NCI-H1092 treated with DMSO at 0.1 percent for 48 hours (cell line): ENCODE data around the gene IFITM10.

Experiments used
- DNase-seq: peaks from one replicate; lab custom pipeline; 2025; lab: John Stamatoyannopoulos, UW

Gene IFITM10

GRCh38 chr11:1763796-1764661, 13.6 kb upstream of the IFITM10 start, which contains the start of gene CTSD:
CTSD (minus strand) TSS chr11:1763927; CDS start chr11:1763859, 68 bp downstream.
- DNase-seq = peak; percentile 72

GRCh38 chr11:1763336-1763795, 13.0 kb upstream of the IFITM10 start:
- DNase-seq = no peak

GRCh38 chr11:1762537-1763302, 12.3 kb upstream of the IFITM10 start:
- no peak for DNase-seq

- DNase-seq = no peak
Observed at GRCh38 chr11:1761857-1762536, 11.6 kb upstream of the IFITM10 start.

DNA sequence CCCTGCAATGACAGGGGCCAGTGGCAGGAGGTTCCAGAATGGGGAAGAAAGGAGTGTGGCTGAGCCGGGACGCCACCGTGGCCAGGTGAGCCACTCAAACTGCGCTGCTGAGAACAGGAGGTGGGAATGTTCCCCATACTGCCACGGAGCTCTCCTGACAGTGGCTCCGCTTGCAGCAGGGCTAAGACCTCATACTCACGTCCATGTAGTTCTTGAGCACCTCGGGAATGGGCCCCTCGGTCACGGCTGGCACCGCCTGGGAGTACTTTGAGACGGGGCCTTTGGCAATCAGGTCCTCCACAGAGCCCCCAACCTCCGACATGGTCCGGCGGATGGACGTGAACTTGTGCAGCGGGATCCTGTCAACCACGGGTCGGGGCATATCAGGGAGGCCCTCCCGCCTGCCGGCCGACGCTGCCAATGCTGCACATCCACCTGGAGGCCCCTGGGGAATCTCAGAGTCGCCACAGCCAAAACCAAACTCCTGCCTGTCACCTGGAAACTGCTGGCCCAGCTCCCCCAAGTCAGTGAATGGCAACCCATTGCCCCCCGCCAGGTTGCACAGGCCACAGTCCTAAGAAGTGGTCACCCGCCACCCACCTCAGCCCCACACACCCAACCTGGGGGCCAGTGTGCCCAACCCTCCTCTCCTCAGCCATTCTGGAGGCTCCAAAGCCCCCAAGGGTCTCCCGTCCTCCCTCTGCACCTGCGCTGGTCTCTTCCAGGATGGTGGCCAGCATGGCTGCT, 10.9 kb upstream of the IFITM10 start:
- DNase-seq = no peak

GRCh38 chr11:1760351-1761109, 10.1 kb upstream of the IFITM10 start:
- DNase-seq = no peak

DNA sequence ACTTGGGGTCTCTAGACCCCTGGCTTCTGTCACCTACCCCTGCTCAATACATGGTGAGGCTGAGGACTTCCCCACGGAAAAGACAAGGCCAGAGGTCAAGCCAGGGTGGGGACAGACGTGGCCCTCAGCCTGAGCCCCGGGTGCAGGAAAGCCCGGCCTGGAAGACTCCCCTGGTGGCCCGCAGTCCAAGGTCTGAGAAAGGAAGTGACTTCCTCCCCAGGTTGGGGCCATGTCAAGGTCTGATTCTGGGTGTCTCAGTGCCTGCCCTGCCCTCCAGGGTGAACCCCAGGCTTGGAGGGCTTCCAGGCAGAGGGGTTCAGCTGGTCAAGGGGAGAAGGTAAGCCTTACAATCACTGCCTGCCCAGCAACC, 9.4 kb upstream of the IFITM10 start:
- no peak for DNase-seq

GRCh38 chr11:1759151-1759850, 8.9 kb upstream of the IFITM10 start:
- no peak for DNase-seq

- no peak for DNase-seq
Observed at GRCh38 chr11:1758611-1759150, 8.3 kb upstream of the IFITM10 start.

DNA sequence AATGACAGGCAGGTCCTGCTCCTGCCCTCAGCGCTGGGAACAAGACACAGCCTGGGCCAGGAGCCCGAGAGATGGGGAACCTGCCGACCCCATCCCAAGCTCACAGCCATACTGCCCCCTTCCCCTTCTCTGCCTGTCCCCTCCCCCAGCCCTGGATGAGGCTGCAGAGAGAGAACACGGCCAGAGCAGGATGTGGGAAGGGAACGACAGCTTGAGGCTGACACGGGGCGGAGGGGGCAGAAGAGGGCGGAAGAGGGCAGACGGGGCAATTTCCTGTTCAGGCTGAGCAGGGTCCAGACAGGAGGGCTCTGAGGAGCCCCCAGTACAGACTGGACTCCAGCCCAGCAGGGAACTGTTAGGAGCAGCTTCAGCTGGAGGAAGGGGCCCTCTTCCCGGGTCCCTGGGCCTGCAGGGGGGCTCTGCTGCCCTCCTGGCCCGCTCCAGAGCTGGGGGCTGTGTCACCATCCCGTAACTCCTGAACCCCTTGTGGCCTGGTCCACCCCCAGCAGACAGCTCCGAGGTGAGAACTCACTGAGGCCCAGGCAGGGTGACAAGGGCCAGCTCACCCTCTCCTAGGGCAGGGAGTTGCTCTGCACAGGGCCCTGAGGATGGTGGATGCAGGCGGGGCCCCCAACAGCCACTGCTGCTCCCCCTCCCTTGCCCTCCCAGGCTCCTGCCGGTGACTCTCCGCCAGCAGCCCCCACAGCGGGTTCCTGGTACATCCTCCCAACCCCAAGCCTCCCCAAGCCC, 7.6 kb upstream of the IFITM10 start:
- DNase-seq = no peak

DNA sequence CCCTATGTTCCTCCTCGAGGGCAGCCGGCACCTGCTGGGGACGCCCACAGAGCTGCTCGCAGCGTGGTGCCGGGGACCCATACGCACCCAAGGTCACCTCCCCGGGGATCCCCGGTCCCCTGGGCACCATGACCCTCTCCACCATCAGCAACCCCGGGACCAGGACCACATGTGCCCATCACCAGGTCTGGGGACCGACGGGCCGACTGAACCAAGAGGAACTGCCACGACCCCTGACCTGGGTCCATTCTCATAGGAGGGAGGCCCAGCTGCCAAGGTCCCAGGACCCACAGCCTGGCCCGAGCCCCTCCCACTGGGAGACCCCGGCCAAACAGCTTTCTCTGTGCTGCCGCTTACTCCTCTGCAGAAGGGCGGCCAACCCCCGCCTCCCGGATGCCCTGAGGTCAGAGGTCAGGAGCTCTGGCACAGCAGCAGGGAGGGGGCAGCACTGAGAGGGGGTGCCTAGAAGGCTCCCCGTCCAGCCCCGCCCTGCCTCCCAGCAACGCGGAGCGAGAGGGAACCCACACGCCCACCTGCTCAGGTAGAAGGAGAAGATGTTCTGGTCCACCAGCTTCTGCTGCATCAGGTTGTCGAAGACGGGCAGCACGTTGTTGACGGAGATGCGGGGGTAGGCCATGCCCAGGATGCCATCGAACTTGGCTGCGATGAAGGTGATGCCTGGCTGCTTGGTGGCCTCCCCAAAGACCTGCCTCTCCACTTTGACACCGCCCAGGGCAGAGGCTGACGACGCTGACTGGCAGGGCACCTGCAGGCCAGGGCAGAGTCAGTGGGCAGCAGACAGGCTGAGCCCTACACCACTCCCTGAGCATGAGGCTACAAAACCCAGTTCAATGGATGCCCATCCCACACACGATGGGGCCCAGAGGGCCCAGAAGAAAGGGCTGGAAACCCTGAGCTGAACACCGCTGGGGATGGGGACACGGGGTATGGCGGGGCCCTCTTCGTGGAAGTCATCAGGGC, 6.7 kb upstream of the IFITM10 start:
- no peak for DNase-seq

DNA sequence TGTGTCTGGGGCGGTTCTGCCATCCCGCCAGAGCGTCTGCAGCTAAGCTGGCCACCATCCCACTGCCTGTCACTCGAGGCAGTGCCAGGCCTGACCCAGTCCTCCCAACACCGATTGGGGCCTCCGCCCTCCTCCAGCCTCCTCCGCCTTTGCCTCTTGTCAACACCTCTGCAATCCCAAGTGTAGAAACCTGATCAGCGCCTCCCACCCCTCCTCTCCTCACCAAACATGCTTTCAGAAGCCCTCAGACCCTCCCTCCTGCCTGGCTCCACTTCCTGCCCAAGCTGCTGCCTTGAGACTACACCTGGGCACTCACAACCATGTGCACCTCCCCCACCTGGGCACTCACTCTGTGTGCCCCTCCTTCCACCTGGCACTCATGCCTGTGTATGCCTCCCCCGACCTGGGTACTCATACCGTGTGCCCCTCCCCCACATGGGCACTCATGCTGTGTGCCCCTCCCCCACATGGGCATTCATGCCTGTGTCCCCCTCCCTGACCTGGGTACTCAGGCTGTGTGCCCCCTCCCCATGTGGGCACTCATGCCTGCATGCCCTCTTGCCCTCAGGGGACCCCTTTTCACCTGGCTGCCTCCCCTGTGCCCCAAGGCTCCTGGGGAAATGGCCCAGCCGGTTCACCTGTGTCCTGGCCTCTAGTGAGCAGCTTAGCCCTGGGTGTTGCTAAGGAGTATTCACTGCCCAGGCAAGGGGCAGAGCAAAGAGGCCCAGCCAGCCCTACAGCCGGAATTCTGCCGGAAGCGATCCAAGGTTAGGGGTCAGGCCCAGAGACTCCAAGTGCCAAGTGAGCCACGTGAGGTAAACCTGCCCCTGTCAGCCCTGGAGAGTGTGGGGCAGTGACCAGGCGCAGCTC, 5.5 kb upstream of the IFITM10 start:
- DNase-seq = no peak

- no peak for DNase-seq
Observed at GRCh38 chr11:1755344-1755691, 4.9 kb upstream of the IFITM10 start.

DNA sequence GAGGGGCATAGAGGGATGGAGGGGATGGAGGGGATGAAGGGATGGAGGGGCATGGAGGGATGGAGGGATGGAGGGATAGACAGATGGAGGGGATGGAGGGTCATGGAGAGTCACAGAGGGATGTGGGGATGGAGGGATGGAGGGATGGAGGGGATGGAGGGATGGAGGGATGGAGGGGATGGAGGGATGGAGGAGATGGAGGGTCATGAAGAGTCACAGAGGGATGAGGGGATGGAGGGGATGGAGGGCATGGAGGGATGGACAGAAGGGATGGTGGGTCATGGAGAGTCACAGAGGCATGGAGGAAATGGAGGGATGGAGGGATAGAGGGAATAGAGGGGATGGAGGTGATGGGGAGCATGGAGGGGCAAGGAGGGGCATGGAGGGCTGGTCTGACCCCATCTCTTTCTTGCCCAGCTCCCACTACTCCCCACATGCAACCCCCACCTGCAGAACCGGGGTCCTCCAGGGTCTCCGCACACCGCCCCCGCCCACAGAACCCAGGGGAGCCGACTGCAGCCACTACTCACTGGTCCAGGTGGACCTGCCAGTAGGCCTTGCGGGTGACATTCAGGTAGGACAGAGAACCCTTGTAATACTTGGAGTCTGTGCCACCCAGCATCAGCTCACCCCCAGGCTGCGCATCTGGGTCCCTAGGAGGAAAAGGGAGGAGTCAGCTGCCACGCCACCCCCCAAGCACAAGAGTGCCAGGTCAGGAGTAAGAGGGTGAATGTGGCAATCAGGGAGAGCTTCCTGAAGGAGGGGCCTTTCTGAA, 4.2 kb upstream of the IFITM10 start:
- DNase-seq = no peak

- DNase-seq = no peak
Observed at GRCh38 chr11:1753929-1754305, 3.5 kb upstream of the IFITM10 start.

GRCh38 chr11:1753229-1753928, 3.0 kb upstream of the IFITM10 start:
- DNase-seq = no peak
